GM18907 (cell line): ENCODE data around the gene HK2.

Source experiments
- ATAC-seq: cut with Tn5 transposase; IDR thresholded peaks from one replicate; pipeline ENCODE4 v1.9.1; 2021; ENCODE audit warnings: mild to moderate bottlenecking, moderate library complexity; ENCODE audit not compliant: unreplicated experiment

Gene HK2

DNA sequence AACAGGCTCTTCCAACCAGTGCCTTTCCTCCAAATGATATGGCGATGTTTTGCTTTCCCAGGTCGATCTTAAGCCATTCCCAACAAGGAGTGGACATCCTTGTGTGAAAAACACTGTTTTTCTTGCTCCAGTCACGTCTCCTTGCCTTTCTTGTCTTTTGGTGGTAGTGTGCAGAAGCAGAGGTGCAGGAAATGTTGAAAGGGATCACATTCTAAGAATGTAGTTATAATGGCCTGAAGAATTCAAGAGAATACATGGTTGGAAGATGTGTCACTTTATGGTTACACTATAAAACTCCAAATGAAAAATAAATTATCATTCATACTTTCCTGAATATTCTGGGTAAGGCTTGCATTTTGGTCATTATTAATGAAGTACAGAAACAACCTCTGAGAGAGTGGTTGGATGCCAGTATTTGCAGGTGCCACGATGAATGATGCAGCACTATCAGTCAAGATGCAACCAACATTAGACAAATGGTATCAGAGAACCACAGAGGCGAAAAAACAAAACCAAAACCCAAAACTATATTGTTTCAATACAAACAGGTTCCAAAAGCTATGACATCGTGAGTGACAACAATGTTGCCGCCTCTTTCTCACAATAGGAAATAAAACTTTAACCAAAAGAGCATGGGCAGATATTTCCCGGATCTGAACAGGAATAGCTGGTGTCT lies 97.0 kb downstream of the HK2 start:
- ATAC-seq = no peak

- ATAC-seq = no peak
These were observed 98.0 kb downstream of the HK2 start for GRCh38 chr2:74931940-74932339.

DNA sequence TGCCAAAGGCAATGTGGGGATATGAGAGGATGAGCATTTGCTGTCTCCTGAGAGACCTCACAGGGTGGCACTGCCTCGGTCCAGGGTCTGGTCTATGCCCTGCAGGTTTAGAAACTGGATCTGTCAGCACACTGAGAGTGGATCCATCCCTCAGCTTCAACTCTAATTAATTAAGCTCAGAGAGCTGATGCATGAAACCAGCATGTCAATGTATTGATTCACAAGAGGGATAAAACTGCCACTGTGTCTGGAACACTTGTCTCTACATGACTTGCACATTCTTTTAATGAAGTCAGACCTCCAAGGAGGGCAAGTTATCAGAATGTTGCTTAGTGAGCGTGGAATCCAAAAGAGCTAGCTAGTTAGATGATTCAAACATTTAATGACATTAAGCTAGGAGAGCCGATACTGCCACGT lies 102.1 kb downstream of the HK2 start:
- no peak for ATAC-seq

GRCh38 chr2:74937221-74937880 lies 103.4 kb downstream of the HK2 start:
- ATAC-seq = no peak

- ATAC-seq = no peak
These were observed 104.3 kb downstream of the HK2 start for GRCh38 chr2:74938264-74938663.

DNA sequence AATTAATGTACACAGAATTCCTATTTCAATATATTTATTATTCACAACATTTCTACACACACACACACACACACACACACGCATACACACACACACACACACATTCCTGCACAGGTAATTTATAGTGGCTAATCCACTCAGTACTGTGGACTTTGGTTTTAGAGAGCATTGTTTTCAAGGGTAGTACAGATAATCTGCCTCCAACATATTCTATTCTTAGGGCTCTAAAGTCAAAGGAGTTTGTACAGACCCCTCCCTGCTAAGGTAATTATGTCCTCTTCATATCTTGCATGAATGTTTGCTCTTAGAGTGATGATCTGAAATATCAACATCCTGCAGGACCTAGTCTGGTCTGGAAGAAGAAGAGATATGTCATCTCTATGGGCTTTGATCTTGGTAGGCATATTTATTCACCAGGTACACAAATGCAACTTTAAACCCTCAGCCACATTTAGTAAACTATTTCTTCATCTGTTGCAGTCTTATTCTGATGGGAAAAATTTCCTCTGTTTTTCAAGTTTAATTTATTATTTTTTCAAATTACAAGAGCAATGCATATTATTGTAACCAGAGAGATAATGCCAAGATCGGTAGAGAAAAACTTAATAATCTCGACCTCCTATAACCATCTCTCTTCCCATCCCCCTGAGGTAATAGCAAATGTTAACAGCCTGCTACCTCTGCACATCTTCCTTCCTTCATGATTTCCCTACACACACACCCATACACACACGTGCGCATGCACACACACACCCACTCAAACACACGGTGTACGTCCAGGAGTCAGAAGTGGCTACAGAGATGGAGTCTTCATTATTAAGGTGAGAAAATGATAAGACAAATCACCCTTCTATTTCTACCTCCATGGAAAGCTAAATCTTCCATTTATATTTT lies 106.2 kb downstream of the HK2 start:
- no peak for ATAC-seq

DNA sequence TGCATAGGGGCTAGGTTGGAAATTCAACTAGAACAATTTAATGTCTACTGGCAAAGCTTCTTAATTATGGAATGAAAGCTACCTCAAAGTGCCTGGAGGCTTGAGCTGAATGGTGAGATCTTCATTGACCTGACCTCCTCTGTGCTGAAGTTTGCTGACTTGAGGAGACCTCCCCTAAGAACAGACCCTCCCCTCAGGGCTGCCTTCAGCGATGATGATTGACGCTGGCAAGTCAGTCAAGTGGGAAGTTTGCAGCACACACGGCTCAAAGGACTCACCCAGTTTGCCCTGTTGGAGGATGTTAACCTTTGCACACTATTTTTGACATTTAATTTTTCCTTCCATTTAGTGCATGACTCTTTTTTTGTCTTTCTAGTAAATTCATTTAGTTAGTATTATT lies 107.4 kb downstream of the HK2 start:
- ATAC-seq = no peak

GRCh38 chr2:74942263-74942662 lies 108.3 kb downstream of the HK2 start:
- no peak for ATAC-seq
